GM19467 (cell line): ENCODE measurements around the gene STARD13.

Source experiments
- ATAC-seq: cut with Tn5 transposase; IDR thresholded peaks from one replicate; pipeline ENCODE4 v1.9.1; 2021; ENCODE audit warnings: mild to moderate bottlenecking, moderate library complexity; ENCODE audit not compliant: unreplicated experiment

The STARD13 gene

GRCh38 chr13:33310245-33311038 lies 24.9 kb upstream of the STARD13 start:
- ATAC-seq = no peak

DNA sequence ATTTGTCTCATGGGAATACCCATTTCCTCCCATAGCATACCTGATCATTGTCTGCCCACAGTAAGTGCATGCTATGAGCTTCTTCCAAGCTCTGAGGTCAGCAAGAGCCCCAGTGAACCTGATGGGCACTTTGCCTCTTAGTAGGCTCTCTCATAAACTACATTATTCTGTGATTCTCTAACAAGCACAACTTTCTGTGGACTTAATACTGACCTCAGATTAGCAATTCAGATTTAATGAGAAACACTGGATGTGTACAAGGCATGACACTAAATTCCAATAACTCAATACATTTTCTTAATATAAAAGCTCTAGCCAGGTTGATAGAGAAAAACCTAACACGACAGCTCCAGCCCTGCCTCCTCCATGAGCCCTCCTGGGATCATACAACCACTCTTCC lies 23.3 kb upstream of the STARD13 start:
- no peak for ATAC-seq

DNA sequence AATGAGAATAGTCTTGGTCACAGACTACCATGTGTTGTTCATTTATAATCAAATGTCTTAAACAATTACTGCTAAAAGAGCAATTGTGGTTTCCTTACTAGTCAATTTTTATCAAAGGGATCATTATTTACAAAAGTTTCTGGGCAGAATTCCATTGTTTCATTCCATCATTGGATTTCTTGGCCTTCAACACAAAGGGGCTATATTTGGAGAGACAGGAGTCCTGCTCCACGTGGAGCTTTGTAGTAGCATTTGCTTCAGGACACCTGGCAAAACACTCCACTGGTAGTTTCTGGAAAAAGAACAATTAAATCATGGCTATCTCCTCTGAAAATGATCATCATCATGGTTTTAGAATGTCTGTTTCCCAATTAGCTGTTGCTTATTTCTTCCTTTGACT lies 22.3 kb upstream of the STARD13 start:
- ATAC-seq = no peak

- ATAC-seq = no peak
These were observed 18.5 kb upstream of the STARD13 start for GRCh38 chr13:33303855-33304597.

DNA sequence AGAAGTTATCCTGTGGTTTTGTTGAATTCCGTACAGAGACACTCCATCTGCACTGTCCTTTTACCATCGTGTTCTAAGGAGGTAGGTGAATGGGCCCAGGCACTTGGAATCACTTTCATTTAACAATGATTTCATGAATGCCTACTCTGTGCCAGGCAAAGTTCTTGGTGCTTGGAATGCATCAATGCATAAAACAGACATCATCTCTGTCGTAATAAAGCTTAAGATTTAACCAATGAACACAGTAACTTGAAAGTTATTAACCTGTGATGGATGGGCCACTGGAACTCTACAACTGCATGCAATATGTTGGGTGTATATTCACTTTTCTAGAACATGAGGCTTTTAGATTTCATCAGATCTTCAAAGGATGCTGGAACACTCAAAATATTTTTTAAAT lies 14.1 kb upstream of the STARD13 start:
- ATAC-seq = no peak

- no peak for ATAC-seq
These were observed 11.4 kb upstream of the STARD13 start for GRCh38 chr13:33296793-33297425.

DNA sequence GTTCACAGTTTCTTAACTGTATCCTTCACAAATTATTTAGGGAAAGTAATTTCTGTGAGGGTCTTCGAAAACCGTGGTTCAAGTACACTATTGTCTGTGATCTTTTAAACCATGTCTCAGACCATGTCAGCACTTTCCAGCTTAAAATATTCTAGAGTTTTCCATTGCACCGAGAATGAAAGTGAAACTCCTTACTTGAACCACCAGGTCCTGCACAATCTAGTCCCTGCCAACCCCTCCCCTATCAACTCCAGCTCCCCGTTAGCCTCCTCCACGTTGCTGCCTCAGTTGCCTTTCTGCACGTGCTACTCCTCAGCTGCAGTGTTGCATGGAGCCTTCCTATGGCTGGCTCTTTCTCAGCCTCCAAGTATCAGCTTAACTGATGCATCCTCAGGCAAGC lies 7.2 kb upstream of the STARD13 start:
- no peak for ATAC-seq

- ATAC-seq = no peak
These were observed 4.9 kb upstream of the STARD13 start for GRCh38 chr13:33290421-33290965.

- no peak for ATAC-seq
These were observed 4.4 kb upstream of the STARD13 start for GRCh38 chr13:33289966-33290365.

DNA sequence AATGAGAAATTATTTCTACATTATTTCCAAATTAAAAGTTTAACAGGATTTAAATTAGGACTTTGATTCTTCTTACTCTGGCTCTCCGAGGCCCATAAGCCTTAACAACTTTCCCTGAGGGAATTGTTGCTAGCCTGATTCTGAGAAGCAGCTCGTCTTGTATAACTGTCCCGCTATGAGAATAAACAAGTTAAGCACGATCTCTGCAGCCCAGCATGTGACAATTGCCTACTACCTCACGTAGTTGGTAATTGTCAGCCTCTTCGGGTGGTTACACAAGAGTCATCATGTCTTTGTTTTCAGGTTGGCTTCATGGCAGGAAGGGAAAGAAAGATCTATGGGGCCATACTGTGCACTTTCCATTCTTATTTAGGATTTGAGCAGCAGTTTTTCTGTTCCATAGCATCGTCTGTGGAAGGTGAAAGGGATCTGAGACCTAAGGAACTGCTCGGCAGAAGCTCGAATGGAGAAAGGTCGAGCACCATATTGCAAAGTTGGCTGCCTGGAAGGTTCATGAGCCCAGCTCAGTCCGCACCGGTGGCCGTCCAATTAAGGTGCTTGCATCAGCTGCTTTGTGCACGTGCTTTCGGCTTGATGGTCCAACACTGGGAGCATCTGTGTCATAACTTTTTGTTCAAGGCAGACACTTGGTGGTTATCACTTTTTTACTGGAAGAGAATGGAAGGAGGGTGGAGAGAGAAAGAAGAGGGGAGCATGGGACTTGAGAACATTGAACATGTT lies 1.8 kb upstream of the STARD13 start:
- ATAC-seq = no peak

DNA sequence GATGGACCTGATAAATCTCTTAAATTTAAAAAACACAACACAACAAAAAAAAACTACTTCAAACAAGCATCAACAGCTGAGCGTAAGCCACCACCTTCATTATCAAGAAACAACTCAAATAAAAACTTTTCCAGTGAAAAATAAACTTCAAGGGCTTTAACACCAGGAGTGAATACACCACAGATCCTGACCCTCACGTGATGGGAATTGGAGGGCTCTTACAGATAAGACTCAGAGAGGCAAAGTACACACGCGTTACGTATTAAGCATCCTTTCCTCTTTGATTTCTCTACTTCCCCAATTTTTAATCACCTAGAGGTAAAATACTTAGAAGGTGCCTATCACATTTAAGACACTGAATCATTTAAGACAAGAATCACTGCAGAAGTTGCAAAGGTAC lies 573 bp upstream of the STARD13 start:
- no peak for ATAC-seq

DNA sequence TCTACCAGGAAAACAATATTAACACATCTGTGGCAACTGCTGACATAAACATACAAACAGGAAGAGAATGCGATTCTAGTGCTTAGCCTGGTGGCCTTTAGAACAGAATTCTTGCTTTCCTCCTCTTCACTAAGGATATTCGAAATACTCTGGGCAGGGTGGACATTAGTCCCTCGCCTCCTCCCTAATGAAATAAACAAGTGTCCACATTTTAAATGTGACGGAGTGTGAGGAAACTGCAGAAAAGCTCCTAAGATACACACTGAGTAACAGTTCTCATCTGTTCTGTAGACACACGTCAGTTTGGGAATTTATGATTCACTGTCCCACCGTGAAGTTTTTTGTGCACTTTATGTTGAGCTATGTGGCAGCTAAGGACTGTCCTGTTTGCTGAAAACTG lies 639 bp downstream of the STARD13 start:
- peak; percentile 15 for ATAC-seq

GRCh38 chr13:33284031-33284430 lies 1.5 kb downstream of the STARD13 start:
- ATAC-seq = no peak

GRCh38 chr13:33283195-33283911 lies 2.2 kb downstream of the STARD13 start:
- no peak for ATAC-seq

DNA sequence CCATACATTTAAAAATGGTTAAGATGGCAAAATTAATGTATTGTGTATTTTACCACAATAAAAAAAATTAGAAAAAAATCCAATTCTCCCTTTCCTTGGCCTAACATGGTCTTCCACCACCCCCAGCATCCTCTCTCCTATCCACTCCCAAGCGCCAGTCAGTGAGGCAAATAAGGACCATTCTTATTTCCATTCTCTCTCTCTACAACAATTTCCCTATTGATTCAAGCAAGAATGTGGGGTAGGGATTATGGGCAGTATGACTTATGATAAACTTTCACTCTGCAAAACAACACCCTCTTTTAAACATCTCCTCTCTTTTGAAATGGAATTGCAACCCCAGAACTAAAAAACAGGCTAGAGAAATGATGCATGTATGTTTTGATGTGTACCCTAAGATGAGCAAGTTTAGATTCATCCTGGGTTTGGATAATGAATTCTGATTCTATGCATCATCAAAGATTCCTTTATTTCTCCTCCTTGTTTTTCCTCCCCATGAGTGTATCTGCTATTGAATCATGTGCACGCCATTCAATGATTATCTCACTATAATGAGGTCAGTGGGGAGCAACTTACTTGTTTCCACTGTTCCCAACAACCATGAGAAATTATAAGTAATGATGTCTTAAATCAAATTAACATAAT lies 3.5 kb downstream of the STARD13 start:
- no peak for ATAC-seq

DNA sequence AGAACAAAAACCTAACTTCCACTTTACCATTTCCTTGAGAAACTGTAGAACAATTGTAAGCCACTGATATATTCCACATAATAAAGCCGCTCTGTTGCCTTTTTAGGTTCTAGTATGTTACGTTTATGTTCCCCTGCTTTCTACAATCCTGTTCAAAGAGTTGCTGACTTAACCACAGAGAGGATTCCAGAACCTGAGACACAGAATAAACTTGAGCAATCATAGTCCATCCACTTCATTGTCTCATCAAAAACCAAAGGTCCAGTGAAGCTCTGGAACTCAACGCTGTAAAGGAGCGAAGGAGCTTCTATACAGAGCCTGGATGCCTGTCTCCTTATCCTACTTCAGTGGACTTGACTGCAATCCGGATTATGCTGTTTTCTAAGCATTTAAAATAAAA lies 4.6 kb downstream of the STARD13 start:
- ATAC-seq = no peak

DNA sequence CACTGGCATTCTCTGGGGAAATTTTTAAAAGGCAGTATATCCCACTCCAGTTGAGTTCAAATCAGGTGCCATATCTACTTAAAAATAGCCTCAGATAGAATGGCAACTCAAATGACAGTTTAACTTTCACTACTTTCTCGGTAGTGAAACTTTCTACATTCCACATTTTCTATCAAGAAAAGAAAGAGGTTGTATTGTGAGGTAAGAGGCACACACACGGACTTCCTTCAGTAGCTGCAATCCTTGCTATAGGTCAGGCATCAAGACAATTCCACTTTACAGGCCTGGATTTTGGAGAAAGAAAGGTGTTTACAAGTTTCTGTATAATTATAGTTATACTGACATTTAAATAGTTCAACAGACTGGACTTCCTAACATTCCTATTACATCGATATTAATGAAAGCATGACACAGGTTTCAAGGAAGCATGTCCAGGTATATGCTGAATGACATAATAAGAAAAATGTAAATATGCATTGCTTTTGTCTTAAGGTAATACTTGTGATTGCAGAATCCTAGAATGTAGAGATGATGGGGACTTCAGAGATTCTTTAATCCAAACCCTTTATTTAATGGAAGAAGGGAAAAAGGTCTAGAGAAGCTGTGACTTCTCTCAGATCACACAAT lies 5.2 kb downstream of the STARD13 start:
- ATAC-seq = no peak

DNA sequence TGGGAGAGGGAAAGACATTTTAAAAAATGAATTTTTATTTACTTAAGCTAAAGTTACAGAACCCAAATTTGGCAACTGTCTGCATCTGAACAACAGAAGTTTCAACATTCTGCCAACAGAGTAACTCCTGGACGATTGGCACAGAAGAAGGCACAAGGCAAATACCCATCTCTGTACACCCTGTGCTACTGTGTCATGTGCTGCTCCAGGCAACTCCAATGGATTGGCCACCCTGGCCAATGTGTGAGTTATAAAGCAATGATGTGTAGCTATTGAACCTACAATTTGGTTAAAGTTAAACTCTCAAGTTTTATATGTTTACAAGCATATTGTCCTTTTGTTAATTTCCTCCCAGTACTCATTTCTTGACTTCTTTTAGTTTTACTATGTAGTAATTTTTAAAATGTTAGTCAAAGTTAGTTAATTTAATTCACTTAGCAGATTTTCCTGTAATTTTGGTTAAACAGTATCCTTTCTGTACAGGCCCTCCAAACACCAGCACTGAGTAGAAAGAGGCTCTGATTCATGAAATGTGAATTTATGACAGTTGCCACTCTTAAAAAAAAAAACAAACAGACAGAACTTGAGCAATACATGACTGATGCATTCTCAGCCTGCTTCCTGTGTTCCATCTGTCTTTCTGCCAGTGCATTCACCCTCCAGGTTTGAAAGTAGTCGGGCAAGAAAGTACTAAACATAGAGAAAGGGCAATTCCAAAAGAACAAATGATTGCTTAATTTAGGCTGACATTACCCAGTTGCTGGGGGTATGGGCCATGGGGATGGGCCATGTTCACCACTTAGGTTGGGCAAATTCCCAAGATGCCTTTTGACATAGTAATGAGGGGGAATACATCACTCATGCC lies 5.9 kb downstream of the STARD13 start:
- no peak for ATAC-seq
